ENCODE results near the gene RGS7BP. TPM values are rescaled to one million over a fixed set of nuclear protein-coding genes. Genes with fewer than 3 reads are reported as not detected.

RGS7BP gene
- total RNA-seq, 1 experiment from 2014 or later = 0.33 TPM

DNA sequence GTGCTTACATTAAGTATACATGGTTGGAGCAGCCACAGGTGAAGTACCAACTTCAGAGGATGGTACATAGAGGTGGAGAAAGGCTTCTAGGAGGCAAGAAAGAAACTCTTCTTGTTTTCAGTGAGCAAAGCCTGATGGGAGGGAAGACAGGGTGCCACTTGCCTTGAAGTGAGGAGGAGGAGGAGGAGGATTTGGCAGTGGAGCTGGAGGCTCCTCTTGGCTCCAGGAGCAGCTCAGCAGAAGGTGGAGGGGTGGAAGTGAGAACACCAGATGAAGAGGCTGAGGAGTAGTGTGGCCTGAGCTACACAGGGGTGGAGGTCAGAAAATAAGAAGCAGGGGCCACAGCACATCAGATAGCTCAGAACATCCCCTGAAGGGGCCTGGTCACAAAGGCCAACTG lies 93.4 kb downstream of the RGS7BP start:
- Histone ChIP-seq H3K23me2 (ENCODE audit: insufficient read length, low read depth, low read length, poor library complexity, severe bottlenecking) (no peaks in the 10 kb centered on the region), H3K27ac (ENCODE audit: insufficient read length, low read depth, low read length) (no peak overlapping the region), H4K5ac (ENCODE audit: insufficient read length, low read depth, low read length) (no peak overlapping the region), H2BK120ac (ENCODE audit: low read depth, low read length, poor library complexity, severe bottlenecking) (no peak overlapping the region), H3K14ac (ENCODE audit: insufficient read depth, low read length) (no peak overlapping the region), H3K9ac (ENCODE audit: extremely low read depth, insufficient read length, low read length) (no peak overlapping the region), H2AK5ac (ENCODE audit: insufficient read length, low read length) (no peak overlapping the region), H3K79me1 (ENCODE audit: insufficient read depth, low read depth, low read length, poor library complexity, severe bottlenecking) (no peaks in the 10 kb centered on the region), H4K20me1 (ENCODE audit: control insufficient read depth, insufficient read depth, insufficient read length) (no peaks in the 10 kb centered on the region), H4K91ac (ENCODE audit: insufficient read length, low read depth, low read length) (no peak overlapping the region), H3K18ac (ENCODE audit: insufficient read length, low read depth, low read length) (no peak overlapping the region), H2BK5ac (ENCODE audit: insufficient read length, low read length) (no peak overlapping the region), H3K23ac (ENCODE audit: insufficient read length, low read depth, low read length) (no peak overlapping the region), H3K4ac (ENCODE audit: low read depth, low read length) (no peak overlapping the region), H2AFZ (ENCODE audit: low read length) (no peak overlapping the region), H2BK15ac (ENCODE audit: low read depth, low read length) (no peak overlapping the region), H2BK12ac (ENCODE audit: insufficient read length, low read depth, low read length) (no peak overlapping the region), H2BK20ac (ENCODE audit: low read depth, low read length, poor library complexity, severe bottlenecking) (no peak overlapping the region), H3K4me2 (ENCODE audit: insufficient read depth, insufficient read length, low read length) (no peak overlapping the region), H3K9me3 (ENCODE audit: control insufficient read depth, low read depth, low read length) (no peaks in the 10 kb centered on the region), H4K8ac (replicated peaks; ENCODE audit: insufficient read length, low read depth, low read length) (no peak overlapping the region), H3K27me3 (ENCODE audit: insufficient read depth, low read length) (no peaks in the 10 kb centered on the region), H3K56ac (ENCODE audit: insufficient read length, low read depth, low read length) (no peak overlapping the region), H3T11ph (ENCODE audit: low read length) (no peak overlapping the region), H3K79me2 (ENCODE audit: insufficient read depth, low read length) (no peaks in the 10 kb centered on the region), H3K4me1 (ENCODE audit: insufficient read depth, low read length) (no peaks in the 10 kb centered on the region)
- H3K36me3 Mint-ChIP-seq (ENCODE audit: insufficient read depth in 1 of 3, low read depth in 3 of 3) = no peaks in the 10 kb centered on the region
- TF ChIP-seq, protein P1, sequence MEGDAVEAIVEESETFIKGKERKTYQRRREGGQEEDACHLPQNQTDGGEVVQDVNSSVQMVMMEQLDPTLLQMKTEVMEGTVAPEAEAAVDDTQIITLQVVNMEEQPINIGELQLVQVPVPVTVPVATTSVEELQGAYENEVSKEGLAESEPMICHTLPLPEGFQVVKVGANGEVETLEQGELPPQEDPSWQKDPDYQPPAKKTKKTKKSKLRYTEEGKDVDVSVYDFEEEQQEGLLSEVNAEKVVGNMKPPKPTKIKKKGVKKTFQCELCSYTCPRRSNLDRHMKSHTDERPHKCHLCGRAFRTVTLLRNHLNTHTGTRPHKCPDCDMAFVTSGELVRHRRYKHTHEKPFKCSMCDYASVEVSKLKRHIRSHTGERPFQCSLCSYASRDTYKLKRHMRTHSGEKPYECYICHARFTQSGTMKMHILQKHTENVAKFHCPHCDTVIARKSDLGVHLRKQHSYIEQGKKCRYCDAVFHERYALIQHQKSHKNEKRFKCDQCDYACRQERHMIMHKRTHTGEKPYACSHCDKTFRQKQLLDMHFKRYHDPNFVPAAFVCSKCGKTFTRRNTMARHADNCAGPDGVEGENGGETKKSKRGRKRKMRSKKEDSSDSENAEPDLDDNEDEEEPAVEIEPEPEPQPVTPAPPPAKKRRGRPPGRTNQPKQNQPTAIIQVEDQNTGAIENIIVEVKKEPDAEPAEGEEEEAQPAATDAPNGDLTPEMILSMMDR (conservative IDR thresholded peaks at IDR 0.05) = no peak
- peaks cover 5% of the 10 kb centered on the region in 2 experiments for H3K4me1 Mint-ChIP-seq
- H3K27ac Mint-ChIP-seq = no peak overlapping the region; a peak in 1 of 7 replicates
- no peaks in the 10 kb centered on the region for H3K9me3 Mint-ChIP-seq
- no peak for DNase-seq
- H3K27me3 Mint-ChIP-seq (ENCODE audit: low read depth) = no peaks in the 10 kb centered on the region
- no peak overlapping the region for H3K4me3 Mint-ChIP-seq

All from H9 (cell line).